Neural progenitor cell (in vitro differentiated cells): ENCODE measurements around the gene MLN.

Source experiments
- EZH2 ChIP-seq: fragments of 200-600 bp; sonication (generic); IDR thresholded peaks from 2 replicates; pipeline ENCODE4 v1.6.1; 2017; ENCODE audit warnings: antibody characterized with exemption, mild to moderate bottlenecking, moderate library complexity
- EZH2phosphoT487 ChIP-seq: fragments of 200-600 bp; sonication (generic); IDR thresholded peaks from 2 replicates; pipeline ENCODE4 v1.6.1; 2017; ENCODE audit warnings: antibody characterized with exemption
- TF ChIP-seq, protein P1 (sequence below): fragments of 200-600 bp; sonication (generic); IDR thresholded peaks from 2 replicates; pipeline ENCODE4 v1.5.1; 2017; ENCODE audit warnings: antibody characterized with exemption, mild to moderate bottlenecking

DNA sequence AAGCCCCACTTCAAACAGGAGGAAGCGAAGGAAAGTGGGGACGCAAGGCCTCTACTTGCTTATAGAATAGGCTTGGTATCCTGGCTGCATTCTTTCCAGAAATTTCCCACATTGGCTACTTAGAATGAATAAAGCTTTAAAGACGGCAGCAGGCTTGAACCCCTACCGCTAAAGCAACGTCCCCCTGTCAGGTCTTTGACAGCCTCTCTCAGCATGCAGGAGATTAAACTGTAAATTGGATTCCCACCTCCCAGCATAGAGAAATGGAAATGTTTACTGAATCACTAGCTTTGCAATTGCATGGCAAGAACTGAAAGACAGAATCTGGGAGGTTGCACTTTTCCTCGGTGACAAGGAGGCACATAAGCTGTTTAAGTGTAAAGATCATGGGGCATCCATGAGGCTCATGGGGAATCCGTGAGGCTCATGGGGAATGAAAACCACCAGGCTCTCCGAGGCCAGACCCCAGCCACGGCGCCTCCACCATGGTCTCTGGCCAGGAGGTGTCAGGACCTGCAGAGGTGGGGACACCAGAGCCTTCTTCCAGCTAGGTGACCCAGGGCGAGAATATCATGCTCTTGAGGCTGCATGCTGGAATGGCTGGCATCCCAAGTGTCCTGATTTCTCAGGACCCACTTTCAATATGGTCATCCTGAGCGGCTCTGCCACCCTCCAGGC, 25.2 kb downstream of the MLN start:
- TF ChIP-seq, protein P1, sequence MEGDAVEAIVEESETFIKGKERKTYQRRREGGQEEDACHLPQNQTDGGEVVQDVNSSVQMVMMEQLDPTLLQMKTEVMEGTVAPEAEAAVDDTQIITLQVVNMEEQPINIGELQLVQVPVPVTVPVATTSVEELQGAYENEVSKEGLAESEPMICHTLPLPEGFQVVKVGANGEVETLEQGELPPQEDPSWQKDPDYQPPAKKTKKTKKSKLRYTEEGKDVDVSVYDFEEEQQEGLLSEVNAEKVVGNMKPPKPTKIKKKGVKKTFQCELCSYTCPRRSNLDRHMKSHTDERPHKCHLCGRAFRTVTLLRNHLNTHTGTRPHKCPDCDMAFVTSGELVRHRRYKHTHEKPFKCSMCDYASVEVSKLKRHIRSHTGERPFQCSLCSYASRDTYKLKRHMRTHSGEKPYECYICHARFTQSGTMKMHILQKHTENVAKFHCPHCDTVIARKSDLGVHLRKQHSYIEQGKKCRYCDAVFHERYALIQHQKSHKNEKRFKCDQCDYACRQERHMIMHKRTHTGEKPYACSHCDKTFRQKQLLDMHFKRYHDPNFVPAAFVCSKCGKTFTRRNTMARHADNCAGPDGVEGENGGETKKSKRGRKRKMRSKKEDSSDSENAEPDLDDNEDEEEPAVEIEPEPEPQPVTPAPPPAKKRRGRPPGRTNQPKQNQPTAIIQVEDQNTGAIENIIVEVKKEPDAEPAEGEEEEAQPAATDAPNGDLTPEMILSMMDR: no peak
- TF ChIP-seq EZH2 (no peak), EZH2phosphoT487 (no peak)
